Measurements from ENCODE around the gene GREM2. TPM values are rescaled to one million over a fixed set of nuclear protein-coding genes. Genes with fewer than 3 reads are reported as not detected.

Gene GREM2
- total RNA-seq, 1 experiment from 2014 or later, result not detected

DNA sequence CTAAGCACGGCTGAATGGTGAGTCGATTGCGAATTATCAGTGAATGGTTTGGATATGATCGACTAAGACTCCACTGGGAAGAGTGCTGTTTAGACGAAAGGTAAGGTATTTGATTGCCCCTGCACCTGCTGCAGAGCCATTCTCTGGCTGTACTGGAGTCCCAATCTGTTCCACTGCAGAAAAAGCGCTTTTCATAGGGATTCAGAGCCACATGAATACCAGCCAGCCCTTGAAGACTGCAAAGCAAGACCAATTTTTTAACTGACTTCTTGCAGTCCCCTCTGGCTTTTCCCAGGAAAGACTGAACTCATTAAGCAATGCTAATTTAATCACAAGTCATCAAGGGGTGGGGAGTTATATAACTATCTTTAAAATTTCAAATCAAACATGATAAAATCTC, 1.3 kb downstream of the GREM2 start:
- Histone ChIP-seq H4K5ac (ENCODE audit: insufficient read length, low read depth, low read length) (no peak overlapping the region), H3K9me3 (ENCODE audit: control insufficient read depth, low read depth, low read length) (no peaks in the 10 kb centered on the region), H2BK120ac (ENCODE audit: low read depth, low read length, poor library complexity, severe bottlenecking) (no peak overlapping the region), H2AFZ (ENCODE audit: low read length) (no peak overlapping the region), H3K79me2 (ENCODE audit: insufficient read depth, low read length) (no peaks in the 10 kb centered on the region), H2BK20ac (ENCODE audit: low read depth, low read length, poor library complexity, severe bottlenecking) (no peak overlapping the region), H3K27me3 (ENCODE audit: insufficient read depth, low read length) (no peaks in the 10 kb centered on the region; the same call in 1 of the 2 replicates), H3K4ac (ENCODE audit: low read depth, low read length) (no peak overlapping the region), H4K20me1 (ENCODE audit: control insufficient read depth, insufficient read depth, insufficient read length) (no peaks in the 10 kb centered on the region), H3K9ac (ENCODE audit: extremely low read depth, insufficient read length, low read length) (no peak overlapping the region), H3K27ac (ENCODE audit: insufficient read length, low read depth, low read length) (no peak overlapping the region), H2BK15ac (ENCODE audit: low read depth, low read length) (no peak overlapping the region), H2BK5ac (ENCODE audit: insufficient read length, low read length) (no peak overlapping the region), H3K14ac (ENCODE audit: insufficient read depth, low read length) (no peak overlapping the region), H2BK12ac (ENCODE audit: insufficient read length, low read depth, low read length) (no peak overlapping the region), H3K79me1 (ENCODE audit: insufficient read depth, low read depth, low read length, poor library complexity, severe bottlenecking) (no peaks in the 10 kb centered on the region), H4K91ac (ENCODE audit: insufficient read length, low read depth, low read length) (no peak overlapping the region), H3K23ac (ENCODE audit: insufficient read length, low read depth, low read length) (no peak overlapping the region), H3K18ac (ENCODE audit: insufficient read length, low read depth, low read length) (no peak overlapping the region), H3K23me2 (ENCODE audit: insufficient read length, low read depth, low read length, poor library complexity, severe bottlenecking) (peaks cover 4% of the 10 kb centered on the region), H3K4me2 (ENCODE audit: insufficient read depth, insufficient read length, low read length) (no peak overlapping the region), H3K4me1 (ENCODE audit: insufficient read depth, low read length) (peaks cover 5% of the 10 kb centered on the region; the same call in 1 of the 2 replicates), H4K8ac (replicated peaks; ENCODE audit: insufficient read length, low read depth, low read length) (no peak overlapping the region), H3T11ph (ENCODE audit: low read length) (no peak overlapping the region), H2AK5ac (ENCODE audit: insufficient read length, low read length) (no peak overlapping the region), H3K56ac (ENCODE audit: insufficient read length, low read depth, low read length) (no peak overlapping the region)
- Mint-ChIP-seq H3K27me3 (ENCODE audit: low read depth) (peaks cover 40% of the 10 kb centered on the region), H3K9me3 (no peaks in the 10 kb centered on the region), H3K4me1 (peaks cover 38 to 44% of the 10 kb centered on the region in 2 experiments), H3K27ac (no peak overlapping the region), H3K4me3 (no peak overlapping the region), H3K36me3 (ENCODE audit: insufficient read depth in 1 of 3, low read depth in 3 of 3) (no peaks in the 10 kb centered on the region)
- TF ChIP-seq, protein P1, sequence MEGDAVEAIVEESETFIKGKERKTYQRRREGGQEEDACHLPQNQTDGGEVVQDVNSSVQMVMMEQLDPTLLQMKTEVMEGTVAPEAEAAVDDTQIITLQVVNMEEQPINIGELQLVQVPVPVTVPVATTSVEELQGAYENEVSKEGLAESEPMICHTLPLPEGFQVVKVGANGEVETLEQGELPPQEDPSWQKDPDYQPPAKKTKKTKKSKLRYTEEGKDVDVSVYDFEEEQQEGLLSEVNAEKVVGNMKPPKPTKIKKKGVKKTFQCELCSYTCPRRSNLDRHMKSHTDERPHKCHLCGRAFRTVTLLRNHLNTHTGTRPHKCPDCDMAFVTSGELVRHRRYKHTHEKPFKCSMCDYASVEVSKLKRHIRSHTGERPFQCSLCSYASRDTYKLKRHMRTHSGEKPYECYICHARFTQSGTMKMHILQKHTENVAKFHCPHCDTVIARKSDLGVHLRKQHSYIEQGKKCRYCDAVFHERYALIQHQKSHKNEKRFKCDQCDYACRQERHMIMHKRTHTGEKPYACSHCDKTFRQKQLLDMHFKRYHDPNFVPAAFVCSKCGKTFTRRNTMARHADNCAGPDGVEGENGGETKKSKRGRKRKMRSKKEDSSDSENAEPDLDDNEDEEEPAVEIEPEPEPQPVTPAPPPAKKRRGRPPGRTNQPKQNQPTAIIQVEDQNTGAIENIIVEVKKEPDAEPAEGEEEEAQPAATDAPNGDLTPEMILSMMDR (conservative IDR thresholded peaks at IDR 0.05), result no peak
- WGBS (ENCODE audit: extremely low coverage, insufficient read length, low lambda C conversion rate), result no CpG with 5 or more reads among the region's 6 CpGs
- no peak for DNase-seq
